HG02938 (cell line): ENCODE results near the gene SNRPA1.

Experiments used
- ATAC-seq: cut with Tn5 transposase; IDR thresholded peaks from one replicate; pipeline ENCODE4 v1.9.1; 2021; ENCODE audit warnings: mild to moderate bottlenecking, moderate library complexity; ENCODE audit not compliant: unreplicated experiment

The SNRPA1 gene

DNA sequence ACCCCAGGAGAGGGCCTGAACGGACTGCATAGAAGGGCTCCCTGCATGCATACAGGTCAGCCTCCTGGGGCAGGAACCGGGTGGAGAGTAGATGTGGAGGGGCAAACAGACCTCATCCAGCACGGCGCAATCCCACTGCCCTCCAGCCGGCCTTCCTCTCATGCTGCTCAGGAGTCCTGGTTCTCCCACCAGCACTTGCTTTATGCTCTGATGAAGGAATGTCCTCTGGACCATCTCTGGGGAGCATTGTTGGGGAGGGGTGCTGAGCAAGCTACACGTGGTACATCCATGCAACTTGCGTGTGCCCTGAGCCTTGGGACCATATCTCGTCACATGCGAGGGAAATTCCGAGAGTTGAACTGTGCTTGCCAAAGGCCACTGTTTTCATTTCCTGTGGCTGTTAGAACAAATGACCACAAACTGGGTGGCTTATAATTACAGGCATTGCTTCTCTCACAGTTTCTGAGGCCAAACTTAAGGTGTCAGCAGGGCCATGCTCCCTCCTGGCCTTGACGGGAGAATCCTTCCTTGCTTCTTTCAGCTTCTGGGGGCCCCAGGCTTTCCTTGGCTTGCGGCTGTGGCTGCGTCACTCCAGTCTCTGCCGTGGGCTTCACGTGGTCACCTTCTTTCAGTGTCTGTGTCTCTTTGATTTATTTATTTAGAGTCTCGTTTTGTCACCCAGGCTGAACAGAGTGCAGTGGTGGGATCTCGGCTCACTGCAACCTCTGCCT is 30.0 kb downstream of the SNRPA1 start:
- no peak for ATAC-seq

GRCh38 chr15:101264011-101264410 is 31.0 kb downstream of the SNRPA1 start:
- ATAC-seq = peak; percentile 39

GRCh38 chr15:101262551-101262950 is 32.5 kb downstream of the SNRPA1 start:
- ATAC-seq = no peak

- no peak for ATAC-seq
Measured at GRCh38 chr15:101258238-101259144, 36.6 kb downstream of the SNRPA1 start.

- ATAC-seq = no peak
Measured at GRCh38 chr15:101256757-101257156, 38.3 kb downstream of the SNRPA1 start.

GRCh38 chr15:101255615-101256241 is 39.3 kb downstream of the SNRPA1 start:
- no peak for ATAC-seq

DNA sequence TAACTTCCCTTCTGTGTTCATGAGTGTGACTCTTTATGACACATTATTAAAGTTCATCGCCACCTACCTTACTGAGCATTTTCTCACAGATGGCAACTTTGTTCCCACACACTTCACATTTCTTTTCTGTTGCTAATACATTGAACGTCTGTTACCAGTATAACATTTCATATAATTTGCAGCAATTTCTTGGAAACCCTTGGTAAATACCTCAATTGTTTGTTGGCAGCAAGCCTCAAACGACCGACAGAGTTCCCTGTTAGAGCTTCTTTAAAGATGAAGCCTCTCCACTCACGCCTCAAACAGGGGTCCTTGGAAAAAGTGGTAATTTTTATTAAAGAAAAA is 40.0 kb downstream of the SNRPA1 start:
- ATAC-seq = no peak

- no peak for ATAC-seq
Measured at GRCh38 chr15:101254157-101255050, 40.6 kb downstream of the SNRPA1 start.

GRCh38 chr15:101252836-101253235 is 42.2 kb downstream of the SNRPA1 start:
- peak; percentile 5 for ATAC-seq

DNA sequence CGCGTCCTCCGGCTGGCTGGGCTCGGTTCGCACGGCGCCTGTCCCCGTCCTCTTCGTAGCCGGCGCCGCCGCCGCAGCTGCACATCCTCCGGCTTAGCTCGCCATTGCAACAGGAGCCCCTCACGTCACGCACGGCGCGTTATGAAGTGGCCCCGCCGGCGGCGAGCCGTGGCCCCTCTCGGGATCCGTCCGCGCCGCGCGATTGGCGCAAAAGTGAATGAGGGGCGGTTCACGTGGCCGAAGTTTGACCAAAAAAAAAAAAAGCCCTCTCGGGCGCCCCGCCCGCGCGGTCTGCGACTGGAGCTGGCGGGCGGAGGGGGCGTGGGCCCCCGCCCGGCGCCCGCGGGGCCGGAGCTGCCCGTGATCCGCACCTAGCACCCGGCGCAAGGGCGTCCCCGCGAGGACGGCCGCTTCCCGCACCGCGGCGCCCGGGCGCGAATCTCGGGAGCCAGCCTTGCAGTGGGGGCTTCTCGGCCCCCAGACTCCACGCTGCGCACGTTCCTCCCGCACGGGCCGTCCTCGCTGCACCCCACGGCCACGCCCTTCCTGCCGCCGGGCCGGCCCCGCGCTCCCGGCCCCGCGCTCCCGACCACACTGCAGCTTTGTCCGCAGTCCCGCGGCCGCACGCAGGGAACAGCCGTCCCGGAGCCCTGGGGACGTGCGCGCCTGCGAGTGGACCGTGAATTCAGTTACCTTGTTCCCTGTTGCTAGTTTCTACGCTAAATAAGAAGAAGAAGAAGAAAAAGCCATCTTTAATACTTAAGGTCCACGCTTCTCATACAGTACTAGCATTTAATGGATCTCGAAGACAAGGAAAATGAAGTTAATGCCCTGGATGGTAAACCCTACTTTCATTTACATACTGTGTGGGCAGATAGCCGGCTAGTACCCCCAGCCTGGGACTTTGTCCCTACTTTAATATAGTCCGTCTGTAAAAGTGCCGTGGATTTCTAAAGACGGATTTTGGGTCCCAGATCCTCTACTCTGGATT is 42.9 kb downstream of the SNRPA1 start, which contains the start of gene CHSY1:
Gene CHSY1, minus strand, starts transcription at position 219 of the 991 bp plus-strand sequence. CDS start 592 bp downstream, outside the sequence.
- peak; percentile 64 for ATAC-seq

DNA sequence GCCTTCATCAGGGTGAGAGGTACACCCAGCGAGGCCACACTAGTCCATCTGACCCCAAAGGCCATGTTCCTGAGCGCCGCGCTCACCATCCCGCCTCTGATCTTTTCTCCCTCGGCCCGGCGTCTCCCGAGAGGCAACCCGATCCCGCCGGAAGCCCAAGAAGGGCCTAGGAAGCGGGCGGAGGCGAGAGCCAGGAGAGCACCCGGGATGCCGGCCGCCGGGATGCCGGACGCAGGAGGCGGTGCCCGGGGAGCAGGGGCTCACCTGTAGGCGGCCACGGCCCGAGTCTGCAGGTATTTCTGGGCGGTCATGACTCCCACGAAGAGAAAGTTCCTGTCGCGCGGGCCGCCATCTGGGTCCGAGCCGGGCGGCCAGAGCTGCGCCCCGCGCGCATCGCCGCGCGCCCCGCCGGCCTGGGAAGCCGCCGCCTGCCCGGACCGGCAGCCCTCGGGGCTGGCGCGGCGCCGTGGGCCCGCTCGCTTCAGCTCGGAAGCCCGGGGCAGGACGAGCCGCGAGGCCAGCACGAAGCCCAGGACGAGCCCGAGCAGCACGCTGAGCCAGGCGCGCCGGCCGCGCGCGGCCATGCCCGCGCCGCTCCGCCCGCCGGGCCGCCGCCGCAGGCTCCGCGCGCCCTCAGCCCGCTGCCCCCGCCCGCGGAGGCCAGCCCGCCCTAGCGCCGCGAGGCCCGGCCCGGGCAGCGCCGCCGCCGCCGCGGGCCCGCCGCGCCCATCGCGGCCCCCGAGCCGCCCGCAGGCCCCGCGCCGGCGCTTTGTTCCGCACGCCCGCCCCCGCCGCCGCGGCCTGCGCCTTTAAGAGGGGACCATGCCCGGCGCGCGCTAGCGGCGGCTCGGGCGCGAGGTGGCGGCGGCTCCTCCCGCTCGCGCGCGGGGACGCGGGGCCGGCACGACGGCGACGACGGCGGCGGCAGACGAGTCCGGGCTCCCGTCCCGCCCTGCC is 43.9 kb downstream of the SNRPA1 start:
- ATAC-seq = peak; percentile 29

- no peak for ATAC-seq
Measured at GRCh38 chr15:101250341-101250831, 44.7 kb downstream of the SNRPA1 start.

DNA sequence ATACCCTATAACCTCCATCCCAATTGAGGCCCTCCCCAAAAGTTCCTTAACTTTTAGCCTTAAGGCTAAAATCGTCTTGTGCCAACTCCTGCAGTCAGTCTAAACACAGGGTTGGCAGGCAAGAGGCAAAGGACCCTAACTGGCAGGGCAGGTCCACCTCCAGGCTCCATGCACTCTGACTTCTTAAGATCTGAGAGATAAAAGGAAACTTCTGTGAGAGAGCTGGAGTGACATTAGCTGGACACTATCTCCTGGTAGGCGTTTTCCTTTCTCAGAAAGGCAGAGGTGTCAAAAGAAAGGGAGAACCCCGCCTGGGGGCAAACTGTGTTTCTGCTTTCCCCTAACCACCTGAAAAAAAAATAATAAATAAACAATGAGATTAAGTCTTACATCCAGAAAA is 46.8 kb downstream of the SNRPA1 start:
- ATAC-seq = no peak

DNA sequence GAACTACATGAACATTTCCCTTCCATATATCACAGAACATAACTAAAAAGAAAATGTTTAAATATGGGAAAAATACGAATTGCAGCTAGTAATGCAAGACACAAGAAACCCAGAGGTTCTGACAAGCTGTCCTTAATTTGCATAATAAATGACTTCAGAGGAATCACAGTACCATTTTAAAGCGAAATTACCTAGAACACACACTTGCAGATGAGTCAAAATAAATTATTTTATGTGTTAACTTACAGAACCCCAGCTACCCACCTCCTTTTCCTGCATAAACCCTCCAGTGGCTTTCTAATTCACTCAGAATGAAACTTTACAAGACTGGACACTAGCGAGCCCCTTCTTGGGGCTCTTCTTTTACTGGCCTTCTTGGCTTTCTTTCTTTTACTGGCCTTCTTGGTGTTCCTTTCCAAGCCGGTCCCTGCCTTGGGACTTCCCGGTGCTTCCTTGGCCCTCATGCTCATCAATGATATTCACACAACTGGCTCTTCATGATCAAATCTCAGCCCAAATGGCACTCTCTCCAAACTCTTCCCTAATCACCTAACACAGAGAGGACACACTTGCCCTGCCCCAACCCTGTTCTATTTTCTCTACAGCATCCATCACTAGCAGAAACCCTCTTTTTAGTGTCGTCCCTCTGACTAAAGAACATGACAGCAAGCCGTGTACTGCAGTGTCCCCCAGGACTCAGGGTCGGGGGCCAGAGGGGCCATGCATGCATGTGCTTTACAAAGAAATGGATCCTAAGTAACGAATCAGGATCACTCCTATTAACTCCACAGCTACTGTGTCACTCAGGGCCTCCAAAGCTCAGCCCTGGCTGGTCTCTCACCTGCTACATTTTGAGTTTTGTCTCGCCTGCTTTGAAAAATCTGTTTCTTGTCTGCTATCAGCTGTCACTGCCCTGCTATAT is 48.0 kb downstream of the SNRPA1 start:
- no peak for ATAC-seq

DNA sequence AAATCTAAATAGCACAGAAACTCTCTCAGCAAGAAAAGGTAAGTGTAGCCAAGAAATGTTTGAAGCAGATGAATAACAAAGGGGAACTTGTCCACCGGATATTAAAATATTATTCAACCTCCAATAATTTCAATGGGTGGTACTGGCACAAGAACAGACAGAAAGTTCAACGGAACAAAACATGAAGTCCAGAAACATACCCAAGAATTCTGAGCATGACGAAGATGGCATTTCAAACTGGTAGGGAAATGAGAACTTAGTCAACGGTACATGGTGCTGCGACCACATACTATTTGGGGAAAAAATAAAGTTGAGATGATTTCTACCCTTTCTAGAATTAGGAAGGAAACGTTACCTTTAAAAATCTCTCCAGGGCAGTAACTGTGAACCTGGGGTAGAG is 48.7 kb downstream of the SNRPA1 start:
- no peak for ATAC-seq

- ATAC-seq = no peak
Measured at GRCh38 chr15:101244889-101245668, 50.0 kb downstream of the SNRPA1 start.
